GM19455 (cell line): Measurements from ENCODE around the gene CACNA2D4.
A peak's percentile ranks its signal among the peaks of the same experiment; 100 is the strongest.

Experiments used
- ATAC-seq: cut with Tn5 transposase; IDR thresholded peaks from one replicate; pipeline ENCODE4 v1.9.1; 2021; ENCODE audit not compliant: unreplicated experiment

Gene CACNA2D4

DNA sequence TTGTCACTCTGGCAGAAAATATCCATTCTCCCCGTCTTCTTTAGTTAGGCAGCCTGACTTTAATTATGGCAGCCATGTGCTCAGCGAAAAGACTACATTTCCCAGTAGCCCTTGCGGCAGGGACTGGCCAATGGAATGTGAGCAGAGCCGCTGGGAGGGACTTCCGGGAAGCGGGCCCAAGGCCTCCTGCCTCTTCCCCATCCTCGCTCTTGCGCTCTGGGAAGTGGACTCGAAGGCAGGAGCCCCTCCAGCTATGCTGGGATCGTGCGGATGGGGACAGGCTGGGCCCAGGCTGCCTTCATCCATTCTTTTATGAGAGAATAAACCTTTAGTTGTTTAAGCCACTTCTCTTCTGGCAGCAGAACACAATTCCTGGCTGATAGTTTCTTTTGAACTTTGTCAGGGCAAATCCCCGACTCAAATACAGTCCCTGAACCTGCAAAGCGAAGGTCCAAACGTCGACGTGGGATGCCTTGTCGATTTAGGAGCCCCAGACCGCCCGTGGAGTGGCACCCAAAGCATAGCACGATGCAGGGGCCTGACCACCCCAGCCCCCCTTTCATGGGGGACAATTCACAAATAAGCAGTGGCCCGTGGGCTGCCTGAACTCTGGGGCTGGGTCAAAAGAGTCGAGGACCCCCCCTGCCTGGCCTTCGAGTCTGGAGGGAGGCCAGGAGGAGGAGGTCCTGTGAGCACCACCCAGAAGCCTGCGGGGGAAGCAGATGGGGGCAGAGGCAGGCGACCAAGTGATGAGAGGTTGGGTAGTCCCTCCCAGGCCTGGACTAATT is 113.7 kb downstream of the CACNA2D4 start:
- ATAC-seq = peak; percentile 79

DNA sequence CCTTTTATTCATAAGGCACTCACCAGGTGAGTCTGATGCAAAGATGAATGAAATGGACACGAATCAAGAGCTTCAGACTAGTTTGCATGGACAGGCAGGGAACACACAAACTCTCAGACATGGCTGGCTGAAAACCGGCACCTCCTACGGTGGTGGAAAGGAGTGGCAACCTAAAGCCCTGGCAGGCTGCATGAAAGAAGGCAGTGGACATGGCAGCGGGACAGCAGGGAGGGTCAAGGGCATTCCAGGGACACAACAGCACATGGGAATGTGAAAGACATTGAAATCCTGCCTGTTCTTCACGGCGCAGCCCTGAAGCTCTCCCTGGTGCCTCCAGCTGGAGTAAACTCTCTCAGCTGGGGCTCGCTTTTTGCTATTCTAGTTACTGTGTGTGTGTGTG is 114.7 kb downstream of the CACNA2D4 start:
- ATAC-seq = no peak

DNA sequence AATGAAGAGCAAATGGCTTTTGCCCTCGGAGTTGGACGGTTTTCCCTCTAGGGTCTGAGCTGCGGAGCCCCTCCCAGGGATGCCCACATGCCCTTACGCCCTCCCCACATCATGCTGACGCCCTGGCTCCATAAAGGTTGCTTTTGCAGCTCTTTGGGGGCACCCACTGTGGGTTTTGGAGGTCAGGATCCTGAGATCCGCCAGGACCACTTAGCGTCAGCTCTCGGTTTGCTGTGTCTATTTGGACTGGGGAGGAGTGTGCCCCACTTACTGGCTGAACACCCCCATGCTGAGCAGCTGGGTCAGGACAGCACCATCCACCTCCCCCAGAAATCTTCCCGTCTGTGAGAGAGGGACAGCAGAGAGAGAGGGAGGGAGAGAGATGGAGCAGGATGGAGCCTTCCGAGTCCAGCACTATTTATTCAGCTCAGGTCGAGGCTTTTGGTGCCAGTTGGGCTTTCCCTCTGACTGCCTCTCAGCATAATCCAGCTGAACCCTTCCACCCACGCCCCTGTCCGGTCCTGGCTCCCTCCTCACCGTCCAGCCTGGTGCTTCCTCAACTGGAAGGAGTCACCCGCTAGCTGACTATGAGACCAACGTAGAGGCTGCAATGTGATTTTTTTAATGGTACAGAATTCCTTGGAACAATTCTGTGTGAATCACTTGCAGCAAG is 117.0 kb downstream of the CACNA2D4 start:
- ATAC-seq = no peak

DNA sequence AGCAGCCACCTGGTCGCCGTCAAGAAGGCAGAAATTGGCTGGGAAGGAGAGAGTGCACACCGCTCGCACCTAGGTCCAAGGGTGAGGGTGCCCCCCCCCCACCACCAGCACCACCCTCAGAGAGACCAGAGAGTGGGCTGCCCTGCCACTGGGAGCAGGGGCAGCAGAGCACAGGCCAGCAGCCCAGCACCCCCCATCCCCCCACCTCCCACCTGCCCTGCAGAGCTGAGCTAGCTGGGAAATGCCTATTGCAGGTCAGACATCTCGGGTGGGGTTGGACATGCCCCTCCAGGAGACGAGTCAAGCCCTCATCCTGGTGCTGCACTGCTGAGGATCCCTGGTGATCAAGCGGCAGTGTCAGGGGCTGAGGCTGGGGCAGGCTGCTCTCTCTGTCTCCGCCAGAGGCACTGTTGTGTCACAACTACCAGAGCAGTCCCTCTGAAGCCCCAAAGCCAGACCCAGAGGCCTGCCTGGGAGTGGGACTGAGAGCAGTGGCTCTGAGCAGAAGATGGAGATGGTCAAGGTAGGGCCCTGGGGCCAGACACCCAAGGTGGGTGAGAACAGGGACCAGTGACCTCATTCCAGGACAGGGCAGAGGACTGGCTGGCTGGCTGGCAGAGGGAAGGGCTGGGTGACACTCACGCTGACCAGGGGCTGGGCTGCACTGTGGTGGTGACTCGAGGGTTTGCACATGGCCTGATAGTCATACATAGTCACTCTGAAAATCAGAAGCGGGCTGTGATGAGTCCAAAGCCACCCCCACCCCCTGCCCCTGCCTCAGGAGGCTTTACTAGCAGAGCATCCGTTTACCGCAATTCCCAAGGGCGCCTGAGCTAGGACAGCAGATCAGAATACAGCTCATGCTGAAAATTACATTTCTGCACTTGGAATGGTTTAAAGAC is 117.8 kb downstream of the CACNA2D4 start:
- no peak for ATAC-seq

DNA sequence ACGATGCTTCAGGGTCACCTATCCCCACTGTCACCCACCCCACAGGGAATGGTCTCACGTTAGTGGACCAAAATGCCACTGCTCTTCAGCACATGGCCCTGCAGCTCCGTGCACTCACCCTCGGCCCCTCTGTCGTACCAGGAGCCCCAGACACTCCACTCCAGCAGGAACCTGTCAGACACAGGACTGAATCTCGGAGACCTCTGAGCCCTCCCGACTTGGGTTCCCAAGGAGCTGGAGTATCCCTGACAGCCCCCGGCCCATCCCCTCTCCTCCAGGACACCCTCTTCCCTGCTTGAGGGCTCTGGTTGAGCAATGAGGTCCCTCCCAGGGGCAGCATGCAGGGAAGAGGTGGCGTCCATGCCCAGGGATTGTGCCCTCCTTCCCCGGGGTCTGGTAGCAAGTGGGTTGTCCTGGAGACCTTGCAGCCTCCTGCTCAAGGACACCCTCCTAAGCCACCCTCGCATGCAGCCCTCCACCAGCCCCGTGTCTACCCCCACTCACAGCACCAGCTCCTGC is 118.5 kb downstream of the CACNA2D4 start:
- no peak for ATAC-seq

- no peak for ATAC-seq
Measured at GRCh38 chr12:1799051-1799881, 119.2 kb downstream of the CACNA2D4 start.

GRCh38 chr12:1798641-1799020 is 119.8 kb downstream of the CACNA2D4 start:
- no peak for ATAC-seq

GRCh38 chr12:1797991-1798640 is 120.3 kb downstream of the CACNA2D4 start:
- no peak for ATAC-seq

DNA sequence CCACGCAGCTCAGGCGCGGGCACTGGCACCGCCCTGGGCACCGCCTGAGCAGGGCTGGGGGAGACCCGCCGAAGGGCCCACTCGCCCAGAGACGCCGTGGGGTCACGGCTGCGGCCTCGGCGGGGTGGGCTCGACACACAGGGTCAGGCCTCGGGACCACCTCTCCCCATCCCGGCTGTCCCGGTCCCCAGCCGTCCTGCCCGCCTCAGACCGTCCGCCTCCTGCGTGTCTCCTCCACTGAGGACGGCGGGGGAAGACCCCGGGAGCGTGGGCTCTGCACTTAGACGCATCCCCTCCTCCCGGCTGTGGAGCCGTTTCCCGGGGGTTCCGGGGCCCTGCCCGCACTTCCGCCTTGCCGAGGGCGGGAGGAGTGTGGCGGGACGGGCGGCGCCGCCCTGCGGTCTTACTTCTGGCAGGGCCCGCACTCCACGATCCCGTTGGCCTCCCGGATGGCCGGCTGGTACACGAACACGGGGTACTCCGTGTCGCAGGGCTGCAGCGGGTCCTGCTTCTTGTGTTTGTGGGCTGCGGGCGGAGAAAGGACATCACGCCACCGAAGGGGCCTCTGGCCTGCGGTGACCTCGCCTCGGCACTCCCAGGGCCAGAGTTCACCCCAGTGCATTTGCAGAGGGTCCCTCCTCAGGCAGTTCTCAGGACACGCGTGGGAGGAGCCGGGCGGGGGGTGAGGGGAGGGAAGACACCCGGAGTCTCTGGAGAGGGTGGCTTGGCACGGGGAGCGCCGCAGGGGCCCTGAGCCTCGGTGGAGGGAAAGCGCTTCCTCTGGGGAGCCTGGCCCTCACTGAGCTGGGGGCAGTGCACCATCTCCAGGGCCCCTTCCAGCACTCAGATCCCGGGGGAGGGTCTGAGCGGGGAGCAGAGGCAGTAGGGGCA is 121.2 kb downstream of the CACNA2D4 start:
- peak; percentile 18 for ATAC-seq

DNA sequence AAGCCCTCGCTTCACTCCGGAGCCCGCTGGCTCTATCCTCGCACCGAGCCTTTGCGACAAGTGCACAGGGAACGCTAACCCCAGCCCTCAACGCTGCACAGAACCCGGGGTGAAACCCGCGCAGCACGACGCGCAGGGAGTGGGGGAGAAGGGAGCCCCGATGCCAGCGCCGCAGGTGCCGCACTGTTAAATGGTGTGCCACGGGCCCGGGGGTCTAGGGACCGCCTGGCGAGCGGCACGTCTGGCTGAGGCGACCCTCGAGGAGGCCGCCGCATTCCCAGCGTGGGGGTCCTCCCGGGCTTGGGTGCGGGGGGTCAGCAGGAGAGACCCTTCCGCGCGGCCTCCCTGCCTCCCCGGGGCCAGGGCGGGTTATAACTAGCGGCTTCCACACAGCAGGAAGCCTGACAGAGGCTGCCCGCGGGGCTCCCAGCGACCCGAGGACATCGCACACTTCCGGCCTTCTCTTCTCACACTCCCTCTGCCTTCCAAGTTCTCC is 121.9 kb downstream of the CACNA2D4 start:
- peak; percentile 40 for ATAC-seq

DNA sequence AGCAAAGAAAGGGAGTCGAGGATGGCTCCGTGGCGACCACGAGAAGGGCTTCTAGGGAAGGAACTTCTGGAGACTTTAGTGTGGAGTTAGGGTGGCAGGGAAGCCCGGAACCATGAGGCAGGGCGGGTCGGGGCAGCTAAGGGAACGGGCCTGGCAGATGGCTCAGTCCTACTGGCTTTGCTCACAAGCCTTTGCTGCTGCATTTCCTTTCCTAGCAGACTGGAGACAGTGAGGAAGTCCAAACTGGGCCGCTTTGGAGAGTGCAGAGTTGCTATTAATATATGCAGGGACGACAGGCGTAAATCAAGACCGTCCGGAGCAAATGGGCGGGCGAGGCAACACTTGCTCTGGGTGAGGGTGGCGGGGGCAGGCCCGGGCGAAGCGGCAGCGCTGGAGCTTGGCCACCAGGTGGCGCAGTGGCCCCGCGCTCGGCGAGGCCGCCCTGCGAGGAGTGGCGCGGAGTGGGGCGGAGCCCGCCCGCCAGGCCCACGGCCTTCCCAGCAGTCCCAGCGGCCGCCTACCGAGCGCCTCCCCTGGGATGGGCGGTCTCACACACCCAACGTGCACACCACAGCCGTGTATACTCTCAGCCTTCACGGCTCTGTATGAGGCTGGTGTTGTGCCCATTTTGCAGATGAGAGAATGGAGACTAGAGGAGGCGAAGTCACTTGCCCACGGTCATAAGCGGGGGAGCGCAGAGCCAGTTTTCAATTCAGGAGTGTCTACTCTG is 122.5 kb downstream of the CACNA2D4 start:
- ATAC-seq = peak; percentile 82

GRCh38 chr12:1795221-1795784 is 123.1 kb downstream of the CACNA2D4 start:
- no peak for ATAC-seq

GRCh38 chr12:1794440-1795090 is 123.9 kb downstream of the CACNA2D4 start:
- ATAC-seq = no peak

DNA sequence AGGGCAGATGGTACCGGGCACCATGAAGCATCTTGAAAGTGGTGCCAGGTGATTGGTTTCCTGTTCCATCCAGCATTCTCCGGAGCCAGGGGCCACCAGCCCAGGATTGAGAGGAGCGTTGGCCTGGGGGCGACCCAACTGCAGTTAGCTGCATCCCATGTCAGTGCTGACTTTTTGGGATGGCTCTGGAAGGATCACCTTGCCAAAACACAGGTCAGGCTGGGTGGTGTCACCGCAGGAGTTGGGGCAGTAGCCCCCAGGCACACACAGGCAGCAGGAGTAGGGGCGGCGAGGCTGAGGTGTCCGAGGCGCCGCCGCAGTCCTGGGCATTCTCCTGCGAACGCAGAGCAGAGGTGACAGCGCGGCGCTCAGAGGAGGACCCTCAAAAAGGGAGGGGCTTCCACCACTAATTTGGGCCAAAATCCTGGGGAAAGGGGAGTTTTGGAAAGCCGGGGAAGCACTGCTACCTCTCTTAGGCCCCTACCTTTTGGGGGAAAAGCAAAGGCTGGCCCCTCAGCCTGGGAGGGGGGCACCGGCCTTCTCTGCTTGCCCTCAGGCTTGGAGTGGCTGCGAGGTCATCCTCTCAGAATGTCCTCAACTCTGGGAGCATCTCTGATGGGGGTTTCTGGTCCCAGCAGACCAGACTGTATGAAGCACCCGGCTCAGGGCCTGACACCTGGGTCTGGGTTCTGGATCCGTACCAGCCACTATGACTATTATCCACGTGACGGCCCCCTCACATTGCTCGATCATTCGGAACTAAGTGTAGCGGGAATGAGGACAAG is 124.8 kb downstream of the CACNA2D4 start:
- no peak for ATAC-seq

DNA sequence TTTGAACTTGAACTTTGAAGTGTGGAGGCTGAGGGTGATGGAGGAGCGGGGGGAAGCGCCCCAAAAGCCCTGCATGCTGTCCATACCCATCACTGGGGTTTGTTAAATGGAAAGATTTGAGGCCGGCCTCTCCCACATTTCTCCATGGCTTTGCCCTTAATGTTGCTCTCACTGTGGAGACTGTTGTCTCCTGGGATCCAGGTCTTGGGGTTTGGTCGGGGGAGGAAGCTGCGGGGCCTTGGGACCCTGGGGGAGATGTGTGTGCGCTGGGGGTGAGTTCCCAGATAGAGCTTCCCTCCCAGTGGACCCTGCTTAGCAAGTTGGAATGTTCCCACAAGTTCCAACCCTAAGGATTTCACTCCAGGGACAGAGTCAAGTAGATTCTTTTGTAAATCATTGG is 126.0 kb downstream of the CACNA2D4 start:
- ATAC-seq = no peak

DNA sequence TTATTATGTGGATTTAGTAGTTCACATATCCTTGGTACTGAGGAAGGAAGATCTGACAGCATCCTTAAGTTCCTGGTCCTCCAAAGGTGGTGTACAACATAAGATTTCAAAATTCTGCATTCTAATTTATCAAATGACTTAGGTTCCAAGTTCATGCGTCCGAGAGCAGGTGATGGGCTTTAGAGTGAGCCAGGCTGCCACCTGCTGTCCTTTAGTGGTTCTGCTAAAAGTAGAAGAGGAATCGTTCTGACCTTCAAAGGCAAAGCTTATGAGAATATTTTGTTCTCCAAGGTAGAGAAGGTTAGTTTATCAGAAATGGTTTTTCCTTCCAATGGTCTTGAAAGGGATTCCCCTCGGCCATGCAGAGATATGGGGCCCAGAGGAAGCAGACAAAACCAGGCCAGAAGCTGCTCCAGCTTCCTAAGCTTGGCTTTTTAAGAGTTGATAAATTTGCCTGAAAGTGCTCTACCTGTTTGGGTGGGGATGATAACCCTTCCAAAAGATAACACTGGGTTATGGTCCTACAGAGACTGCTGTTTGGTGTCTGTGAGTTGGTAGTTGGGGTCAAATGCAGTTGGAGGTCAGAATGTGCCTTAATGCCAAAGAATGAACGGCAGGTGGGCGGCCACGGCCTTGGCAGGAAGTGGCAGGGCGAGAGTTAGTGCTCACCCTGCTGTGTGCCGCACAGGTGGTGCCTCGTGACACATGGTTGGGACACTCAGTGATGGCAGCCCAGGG is 127.2 kb downstream of the CACNA2D4 start:
- ATAC-seq = no peak
